22Rv1 (cell line): Measurements from ENCODE around the gene SPRR2A.

ENCODE experiments used
- ZFX ChIP-seq: fragments of 450-650 bp; IDR thresholded peaks from 2 replicates; pipeline ENCODE4 v1.6.1; 2017; ENCODE audit warnings: antibody characterized with exemption, borderline replicate concordance
- TF ChIP-seq, protein P1 (sequence below): fragments of 450-650 bp; IDR thresholded peaks from 2 replicates; pipeline ENCODE4 v1.5.1; 2017; ENCODE audit warnings: mild to moderate bottlenecking

DNA sequence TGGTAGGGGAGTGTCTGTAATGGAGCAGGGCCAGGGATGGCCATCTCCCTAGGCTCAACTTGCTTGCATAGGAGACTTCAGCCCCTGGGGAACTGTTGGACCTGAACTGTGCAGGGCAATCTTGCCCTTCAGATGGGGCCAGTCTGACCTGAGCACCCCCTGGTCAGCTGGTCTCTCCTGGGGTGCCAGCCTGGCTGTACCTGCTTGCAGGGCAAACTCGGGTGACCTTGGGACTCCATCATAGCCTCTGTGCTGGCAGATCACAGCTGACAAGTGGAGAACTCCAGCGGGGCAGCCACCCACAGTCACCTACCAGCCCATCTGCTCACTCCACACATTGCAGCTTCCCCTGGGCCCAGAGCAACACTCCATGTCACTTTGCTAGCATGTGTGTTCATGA, 8.1 kb downstream of the SPRR2A start:
- TF ChIP-seq, protein P1, sequence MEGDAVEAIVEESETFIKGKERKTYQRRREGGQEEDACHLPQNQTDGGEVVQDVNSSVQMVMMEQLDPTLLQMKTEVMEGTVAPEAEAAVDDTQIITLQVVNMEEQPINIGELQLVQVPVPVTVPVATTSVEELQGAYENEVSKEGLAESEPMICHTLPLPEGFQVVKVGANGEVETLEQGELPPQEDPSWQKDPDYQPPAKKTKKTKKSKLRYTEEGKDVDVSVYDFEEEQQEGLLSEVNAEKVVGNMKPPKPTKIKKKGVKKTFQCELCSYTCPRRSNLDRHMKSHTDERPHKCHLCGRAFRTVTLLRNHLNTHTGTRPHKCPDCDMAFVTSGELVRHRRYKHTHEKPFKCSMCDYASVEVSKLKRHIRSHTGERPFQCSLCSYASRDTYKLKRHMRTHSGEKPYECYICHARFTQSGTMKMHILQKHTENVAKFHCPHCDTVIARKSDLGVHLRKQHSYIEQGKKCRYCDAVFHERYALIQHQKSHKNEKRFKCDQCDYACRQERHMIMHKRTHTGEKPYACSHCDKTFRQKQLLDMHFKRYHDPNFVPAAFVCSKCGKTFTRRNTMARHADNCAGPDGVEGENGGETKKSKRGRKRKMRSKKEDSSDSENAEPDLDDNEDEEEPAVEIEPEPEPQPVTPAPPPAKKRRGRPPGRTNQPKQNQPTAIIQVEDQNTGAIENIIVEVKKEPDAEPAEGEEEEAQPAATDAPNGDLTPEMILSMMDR = no peak
- no peak for TF ChIP-seq ZFX
